Measurements from ENCODE around the gene EYA2.

EYA2 gene

GRCh38 chr20:47215653-47216397, 321.2 kb downstream of the EYA2 start:
- no peak for DNase-seq

- no peak for DNase-seq
Measured at GRCh38 chr20:47216819-47217410, 322.3 kb downstream of the EYA2 start.

GRCh38 chr20:47217482-47218446, 323.1 kb downstream of the EYA2 start:
- no peak for DNase-seq

GRCh38 chr20:47220161-47220582, 325.5 kb downstream of the EYA2 start:
- peak; percentile 41 to 44 for DNase-seq

- no peak for DNase-seq
Measured at GRCh38 chr20:47221036-47221625, 326.5 kb downstream of the EYA2 start.

GRCh38 chr20:47222468-47223119, 328.0 kb downstream of the EYA2 start:
- DNase-seq, result no peak

- DNase-seq, result no peak
Measured at GRCh38 chr20:47223896-47224295, 329.3 kb downstream of the EYA2 start.

GRCh38 chr20:47224300-47224791, 329.7 kb downstream of the EYA2 start:
- DNase-seq, result no peak

- no peak for DNase-seq
Measured at GRCh38 chr20:47224857-47225256, 330.2 kb downstream of the EYA2 start.

GRCh38 chr20:47225458-47225857, 330.8 kb downstream of the EYA2 start:
- DNase-seq, result no peak

- DNase-seq, result no peak
Measured at GRCh38 chr20:47227119-47227518, 332.5 kb downstream of the EYA2 start.

GRCh38 chr20:47227576-47227975, 332.9 kb downstream of the EYA2 start:
- no peak for DNase-seq

GRCh38 chr20:47228654-47229053, 334.0 kb downstream of the EYA2 start:
- DNase-seq, result no peak

GRCh38 chr20:47230811-47231256, 336.2 kb downstream of the EYA2 start:
- DNase-seq, result no peak

- DNase-seq, result no peak
Measured at GRCh38 chr20:47231382-47232039, 336.9 kb downstream of the EYA2 start.

- DNase-seq, result no peak
Measured at GRCh38 chr20:47232518-47232917, 337.9 kb downstream of the EYA2 start.

GRCh38 chr20:47233333-47234188, 338.9 kb downstream of the EYA2 start:
- DNase-seq, result no peak

- no peak for DNase-seq
Measured at GRCh38 chr20:47235111-47235510, 340.5 kb downstream of the EYA2 start.

- no peak for DNase-seq
Measured at GRCh38 chr20:47235853-47236638, 341.4 kb downstream of the EYA2 start.

GRCh38 chr20:47236639-47236900, 341.9 kb downstream of the EYA2 start:
- DNase-seq, result no peak

All from NCI-H1930 (cell line).